GM12873 (cell line): ENCODE data around the gene ROBO1.

Experiments
- TF ChIP-seq, protein P1 (sequence below): IDR thresholded peaks from 2 replicates; pipeline ENCODE4 v1.5.1; 2012; ENCODE audit warnings: low read depth, mild to moderate bottlenecking, moderate library complexity, low read length, control low read depth; ENCODE audit not compliant: insufficient read depth; ENCODE audit errors: missing control alignments

ROBO1 gene

DNA sequence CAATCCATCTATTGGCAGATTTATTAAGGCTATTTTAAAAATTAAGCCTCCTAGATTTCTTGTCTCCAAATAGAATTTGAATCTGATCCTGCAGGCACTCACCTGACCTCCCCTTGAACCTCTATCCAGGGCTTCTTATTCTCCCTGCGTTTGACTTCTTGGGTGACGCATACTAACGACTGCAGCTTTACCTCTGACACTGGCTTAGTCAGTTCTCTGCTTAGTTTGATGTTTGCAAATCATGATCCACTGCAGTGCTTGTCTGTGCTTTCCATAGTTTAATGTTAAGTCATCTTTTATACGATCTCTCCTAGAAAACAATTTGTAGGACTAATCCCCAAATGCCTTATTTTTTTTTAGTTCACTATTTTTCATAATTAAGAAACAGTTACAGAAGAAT lies 233.1 kb downstream of the ROBO1 start:
- TF ChIP-seq, protein P1, sequence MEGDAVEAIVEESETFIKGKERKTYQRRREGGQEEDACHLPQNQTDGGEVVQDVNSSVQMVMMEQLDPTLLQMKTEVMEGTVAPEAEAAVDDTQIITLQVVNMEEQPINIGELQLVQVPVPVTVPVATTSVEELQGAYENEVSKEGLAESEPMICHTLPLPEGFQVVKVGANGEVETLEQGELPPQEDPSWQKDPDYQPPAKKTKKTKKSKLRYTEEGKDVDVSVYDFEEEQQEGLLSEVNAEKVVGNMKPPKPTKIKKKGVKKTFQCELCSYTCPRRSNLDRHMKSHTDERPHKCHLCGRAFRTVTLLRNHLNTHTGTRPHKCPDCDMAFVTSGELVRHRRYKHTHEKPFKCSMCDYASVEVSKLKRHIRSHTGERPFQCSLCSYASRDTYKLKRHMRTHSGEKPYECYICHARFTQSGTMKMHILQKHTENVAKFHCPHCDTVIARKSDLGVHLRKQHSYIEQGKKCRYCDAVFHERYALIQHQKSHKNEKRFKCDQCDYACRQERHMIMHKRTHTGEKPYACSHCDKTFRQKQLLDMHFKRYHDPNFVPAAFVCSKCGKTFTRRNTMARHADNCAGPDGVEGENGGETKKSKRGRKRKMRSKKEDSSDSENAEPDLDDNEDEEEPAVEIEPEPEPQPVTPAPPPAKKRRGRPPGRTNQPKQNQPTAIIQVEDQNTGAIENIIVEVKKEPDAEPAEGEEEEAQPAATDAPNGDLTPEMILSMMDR, result no peak

DNA sequence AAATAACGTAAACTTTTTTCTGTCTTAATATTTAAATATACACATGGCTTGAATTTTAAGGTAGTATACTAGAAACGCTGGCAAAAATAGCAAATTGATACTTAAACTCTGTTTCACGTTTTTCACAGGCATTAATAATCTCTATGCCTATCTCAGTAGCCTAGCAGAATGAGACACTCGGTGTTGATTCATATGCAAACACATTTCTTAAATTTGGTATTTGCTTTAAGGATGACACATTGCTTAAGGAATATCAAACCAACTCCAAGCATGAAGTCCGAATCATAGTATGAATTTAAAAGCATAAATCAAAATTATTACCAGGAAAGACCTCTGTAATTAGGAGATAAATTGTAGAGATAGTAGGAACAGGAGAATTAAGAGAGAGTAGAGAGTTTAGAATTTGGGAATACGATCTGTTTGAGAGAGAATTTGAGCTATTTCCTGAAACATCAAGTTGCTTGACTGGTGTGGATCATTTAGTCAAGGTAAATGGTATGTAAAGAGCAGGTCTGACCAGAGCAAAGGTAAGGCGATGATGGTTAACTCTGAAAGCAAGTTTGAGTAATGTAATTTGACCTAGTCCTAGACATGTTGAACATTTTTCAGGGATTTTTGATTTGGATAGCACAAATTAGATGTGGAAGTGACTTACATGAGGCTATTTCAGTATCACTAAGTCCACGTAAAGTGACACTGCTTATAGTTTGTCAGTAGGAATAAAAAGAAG lies 236.1 kb downstream of the ROBO1 start:
- TF ChIP-seq, protein P1, result no peak

DNA sequence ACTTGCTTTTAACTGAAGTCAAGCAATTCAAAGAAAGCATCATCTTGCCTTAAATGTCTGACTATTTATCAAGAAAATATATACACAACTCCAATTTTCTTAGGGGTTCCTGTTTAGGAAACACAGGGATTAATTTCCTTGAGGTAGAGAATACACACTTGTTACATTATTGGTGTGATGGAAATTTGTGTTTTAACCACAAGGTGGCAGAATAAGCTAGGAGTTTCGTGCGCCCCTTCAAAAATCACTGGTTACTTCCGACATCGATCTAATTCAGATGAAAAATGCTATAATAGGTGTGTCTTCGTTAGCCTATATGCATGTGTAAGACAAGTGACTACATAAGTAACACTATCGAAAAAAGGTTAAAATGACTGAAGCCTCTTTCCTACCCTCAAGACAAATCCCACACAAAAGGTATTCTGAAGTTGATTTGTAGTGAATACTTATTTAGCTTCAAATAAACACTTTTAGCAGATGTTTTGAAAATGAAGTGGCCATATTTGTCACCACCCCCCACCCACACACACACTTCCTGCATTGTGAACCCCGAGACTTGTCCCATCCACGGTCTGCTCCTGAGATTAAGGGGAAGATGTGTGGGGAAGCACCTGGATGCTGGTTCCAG lies 246.5 kb downstream of the ROBO1 start:
- TF ChIP-seq, protein P1, result peak; percentile 53

DNA sequence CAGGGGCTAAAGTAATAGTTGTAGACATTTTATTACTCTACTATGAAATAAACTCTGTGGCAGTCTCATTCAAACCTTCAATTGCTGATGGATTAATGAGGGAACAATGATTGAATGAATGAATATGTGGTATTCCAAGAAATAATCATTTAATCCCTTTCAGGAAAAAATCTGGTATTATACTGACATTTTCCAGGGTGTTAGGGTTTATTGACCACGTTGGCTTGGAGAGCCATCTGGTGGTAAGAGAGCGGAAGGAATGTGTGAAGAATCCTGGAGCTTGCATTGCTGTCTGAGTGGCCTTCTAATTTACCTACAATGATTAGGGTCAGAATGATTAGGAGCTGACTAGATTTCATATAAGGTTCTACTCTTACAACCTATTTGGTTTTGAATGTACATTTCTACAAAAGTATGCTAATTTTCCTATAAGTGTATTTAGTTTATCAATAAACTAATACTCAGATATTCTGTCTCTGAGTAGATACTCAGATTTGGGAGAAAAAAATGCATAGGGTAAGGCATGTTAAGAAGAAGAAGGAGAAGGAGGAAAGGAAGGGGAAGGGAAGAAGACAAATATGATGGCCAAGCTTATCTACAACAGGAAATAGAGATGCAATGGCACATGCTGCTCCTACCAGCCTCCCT lies 249.9 kb downstream of the ROBO1 start:
- TF ChIP-seq, protein P1, result peak; percentile 38

DNA sequence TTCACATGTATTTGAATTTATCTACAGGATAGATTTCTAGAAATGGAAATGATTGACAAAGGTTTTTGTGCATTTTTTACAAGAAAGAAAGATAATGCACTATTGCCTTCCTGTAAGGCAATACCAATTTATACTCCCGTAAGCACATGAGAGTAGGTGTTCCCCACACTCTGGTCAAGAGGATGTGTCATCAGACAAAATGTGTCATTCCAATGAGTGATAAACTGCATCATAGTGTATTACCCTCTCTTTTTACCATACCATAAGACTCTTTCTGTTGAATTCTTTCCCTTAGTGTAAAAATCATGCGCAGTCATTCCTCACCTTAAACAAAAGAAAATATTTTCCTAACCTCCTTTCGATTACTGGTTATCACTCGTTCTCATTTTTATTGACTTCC lies 251.0 kb downstream of the ROBO1 start:
- TF ChIP-seq, protein P1, result no peak

DNA sequence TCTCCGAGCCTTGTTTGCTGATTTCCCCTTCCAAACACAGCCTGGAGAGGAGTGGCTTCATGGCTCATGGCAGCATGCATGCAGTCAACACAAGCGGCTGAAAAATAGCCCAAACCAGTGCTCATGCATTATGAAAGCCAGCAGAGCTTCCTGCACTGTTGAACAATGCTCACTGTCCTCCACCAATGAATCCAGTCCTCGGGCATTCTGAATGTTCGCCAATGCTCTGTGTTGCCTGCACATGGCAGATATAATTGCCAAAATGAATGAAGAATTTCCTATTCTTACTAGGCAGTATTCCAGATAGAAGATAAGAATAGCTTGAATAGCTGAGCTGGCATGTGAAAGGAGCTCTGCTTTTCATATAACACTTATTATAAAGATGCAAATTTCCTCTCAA lies 252.7 kb downstream of the ROBO1 start:
- TF ChIP-seq, protein P1, result no peak

DNA sequence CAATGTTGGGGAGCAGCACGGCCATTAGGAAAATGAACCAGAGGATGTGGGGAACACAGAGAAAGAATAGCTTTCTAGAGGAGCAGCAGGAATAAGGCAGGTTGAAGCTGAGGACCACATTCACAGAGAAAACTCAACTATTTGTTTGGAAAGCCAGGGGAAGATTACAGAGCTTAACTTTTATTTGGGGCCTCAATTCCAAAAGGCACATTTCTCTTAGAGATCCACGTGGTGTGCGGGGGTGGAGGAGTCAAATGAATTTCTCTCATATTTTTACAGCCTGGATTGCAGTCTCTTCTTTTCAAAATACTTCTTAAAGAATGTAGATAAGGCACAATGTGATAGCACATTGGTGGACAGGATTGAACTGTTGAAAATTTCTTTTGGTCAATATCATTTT lies 253.7 kb downstream of the ROBO1 start:
- TF ChIP-seq, protein P1, result no peak
